B cell (primary cell): ENCODE data around the gene PTCSC3.

ENCODE experiments used
- EZH2 ChIP-seq: IDR thresholded peaks from 2 replicates; pipeline ENCODE4 v1.6.1; 2012; ENCODE audit warnings: borderline replicate concordance, low read depth, mild to moderate bottlenecking, moderate library complexity, low read length; ENCODE audit not compliant: insufficient read depth, poor library complexity, severe bottlenecking
- TF ChIP-seq, protein P1 (sequence below): fragments of 200-600 bp; IDR thresholded peaks from one replicate; pipeline ENCODE4 v1.8.0; 2022; ENCODE audit warnings: antibody characterized with exemption, mild to moderate bottlenecking

DNA sequence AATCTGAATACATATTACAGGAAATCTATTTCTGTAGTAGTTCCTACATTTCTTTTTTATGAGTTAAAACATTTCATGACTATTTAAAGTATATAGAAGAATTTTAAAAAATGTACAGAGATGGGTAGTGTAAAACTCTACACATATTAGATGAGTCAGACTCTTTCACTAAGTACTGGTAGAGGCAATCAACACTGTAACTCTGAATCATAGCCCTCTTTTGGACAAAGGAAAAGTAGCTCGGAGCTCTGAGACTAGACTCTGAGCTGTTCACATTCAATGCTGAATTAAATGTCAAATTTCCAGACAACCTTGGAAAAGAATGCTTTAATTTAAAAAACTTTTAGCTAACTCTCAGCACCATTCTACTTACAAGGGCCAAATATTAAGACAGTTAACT is 3.4 kb downstream of the PTCSC3 start:
- TF ChIP-seq, protein P1, sequence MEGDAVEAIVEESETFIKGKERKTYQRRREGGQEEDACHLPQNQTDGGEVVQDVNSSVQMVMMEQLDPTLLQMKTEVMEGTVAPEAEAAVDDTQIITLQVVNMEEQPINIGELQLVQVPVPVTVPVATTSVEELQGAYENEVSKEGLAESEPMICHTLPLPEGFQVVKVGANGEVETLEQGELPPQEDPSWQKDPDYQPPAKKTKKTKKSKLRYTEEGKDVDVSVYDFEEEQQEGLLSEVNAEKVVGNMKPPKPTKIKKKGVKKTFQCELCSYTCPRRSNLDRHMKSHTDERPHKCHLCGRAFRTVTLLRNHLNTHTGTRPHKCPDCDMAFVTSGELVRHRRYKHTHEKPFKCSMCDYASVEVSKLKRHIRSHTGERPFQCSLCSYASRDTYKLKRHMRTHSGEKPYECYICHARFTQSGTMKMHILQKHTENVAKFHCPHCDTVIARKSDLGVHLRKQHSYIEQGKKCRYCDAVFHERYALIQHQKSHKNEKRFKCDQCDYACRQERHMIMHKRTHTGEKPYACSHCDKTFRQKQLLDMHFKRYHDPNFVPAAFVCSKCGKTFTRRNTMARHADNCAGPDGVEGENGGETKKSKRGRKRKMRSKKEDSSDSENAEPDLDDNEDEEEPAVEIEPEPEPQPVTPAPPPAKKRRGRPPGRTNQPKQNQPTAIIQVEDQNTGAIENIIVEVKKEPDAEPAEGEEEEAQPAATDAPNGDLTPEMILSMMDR, result no peak
- TF ChIP-seq EZH2, result no peak
